Measurements from ENCODE around the gene EAF2.

GRCh38 chr3:121839962-121840361 is 5.0 kb downstream of the EAF2 start:
- TF ChIP-seq CTCF (IDR thresholded peaks at IDR 0.05; ENCODE audit: low read length) (no peak), EZH2 (IDR thresholded peaks at IDR 0.05; ENCODE audit: borderline replicate concordance, low read length) (no peak)

Measured in OCI-LY1 (cell line).